ENCODE results near the gene ADAP1. TPM values are rescaled to one million over a fixed set of nuclear protein-coding genes. Genes with fewer than 3 reads are reported as not detected.

ADAP1 gene
- total and polyA plus RNA-seq, 2 of the 13 experiments (the other 11 are each of a cell fraction or from before 2014, with no cell fraction given) = 10.5 to 24.6 TPM

- TF ChIP-seq CSRNP2 (CRISPR knock-in tag; conservative IDR thresholded peaks at IDR 0.05; ENCODE audit: low read depth) (no peak), HMG20A (CRISPR knock-in tag; IDR thresholded peaks at IDR 0.05; ENCODE audit: borderline replicate concordance) (no peak), TIGD3 (CRISPR knock-in tag; IDR thresholded peaks at IDR 0.05; ENCODE audit: borderline replicate concordance) (no peak), IKZF5 (CRISPR knock-in tag; IDR thresholded peaks at IDR 0.05) (no peak), FOXO1 (CRISPR knock-in tag; IDR thresholded peaks at IDR 0.05) (no peak), ZNF597 (CRISPR knock-in tag; IDR thresholded peaks at IDR 0.05) (no peak), ZNF205 (CRISPR knock-in tag; IDR thresholded peaks at IDR 0.05) (no peak), RFX5 (IDR thresholded peaks at IDR 0.05; ENCODE audit: low read depth, low read length) (peak; percentile 77), ZBTB14 (CRISPR knock-in tag; IDR thresholded peaks at IDR 0.05) (no peak), ZNF747 (CRISPR knock-in tag; IDR thresholded peaks at IDR 0.05; ENCODE audit: borderline replicate concordance) (no peak), KDM6A (CRISPR knock-in tag; IDR thresholded peaks at IDR 0.05; ENCODE audit: low read depth) (no peak), ZNF501 (CRISPR knock-in tag; IDR thresholded peaks at IDR 0.05) (no peak; the same call in 1 of the 2 replicates), RARA (CRISPR knock-in tag; IDR thresholded peaks at IDR 0.05) (0 out of 2 replicates have a peak, but pooled peaks have one; percentile 32), IRF2 (CRISPR knock-in tag; IDR thresholded peaks at IDR 0.05) (no peak), SRF (IDR thresholded peaks at IDR 0.05; ENCODE audit: low read depth, low read length) (no peak), NR2F1 (CRISPR knock-in tag; IDR thresholded peaks at IDR 0.05) (peak; percentile 29 to 74), ZNF672 (CRISPR knock-in tag; IDR thresholded peaks at IDR 0.05) (no peak), AGO1 (IDR thresholded peaks at IDR 0.05; ENCODE audit: low read depth, low read length, poor library complexity, severe bottlenecking) (no peak), ZNF138 (CRISPR knock-in tag; IDR thresholded peaks at IDR 0.05; ENCODE audit: low read depth) (0 out of 2 replicates have a peak, but pooled peaks have one; percentile 9), ZBTB33 (CRISPR knock-in tag; IDR thresholded peaks at IDR 0.05) (no peak), ZNF788 (CRISPR knock-in tag; IDR thresholded peaks at IDR 0.05; ENCODE audit: borderline replicate concordance) (0 out of 2 replicates have a peak, but pooled peaks have one; percentile 23)
Measured at GRCh38 chr7:976901-977325, 22.4 kb upstream of the ADAP1 start (continued).
